GM21529 (cell line): ENCODE data around the gene ROPN1B.
"Not testable (repeated sequence)": the region's sequence is repeated elsewhere in the genome, so short reads cannot be mapped to it uniquely, and the experiment has no call there.

Experiments used
- ATAC-seq: cut with Tn5 transposase; IDR thresholded peaks from one replicate; pipeline ENCODE4 v1.9.1; 2021; ENCODE audit not compliant: unreplicated experiment

Gene ROPN1B

GRCh38 chr3:125957674-125958510 is 11.1 kb upstream of the ROPN1B start:
- no peak for ATAC-seq

GRCh38 chr3:125958511-125959316 is 10.3 kb upstream of the ROPN1B start:
- no peak for ATAC-seq

- ATAC-seq = no peak
These were observed 9.5 kb upstream of the ROPN1B start for GRCh38 chr3:125959317-125960065.

- no peak for ATAC-seq
These were observed 8.9 kb upstream of the ROPN1B start for GRCh38 chr3:125960066-125960424.

- ATAC-seq = no peak
These were observed 8.3 kb upstream of the ROPN1B start for GRCh38 chr3:125960456-125961288.

GRCh38 chr3:125961289-125961589 is 7.7 kb upstream of the ROPN1B start:
- ATAC-seq = no peak

- not testable (repeated sequence) for ATAC-seq
These were observed 5.1 kb upstream of the ROPN1B start for GRCh38 chr3:125963834-125964233.

GRCh38 chr3:125965505-125965904 is 3.5 kb upstream of the ROPN1B start:
- ATAC-seq = no peak

GRCh38 chr3:125967156-125967555 is 1.8 kb upstream of the ROPN1B start:
- no peak for ATAC-seq

- ATAC-seq = not testable (repeated sequence)
These were observed 857 bp upstream of the ROPN1B start for GRCh38 chr3:125968121-125968520.

GRCh38 chr3:125971997-125972944 is 3.3 kb downstream of the ROPN1B start:
- ATAC-seq = peak; percentile 67

- ATAC-seq = not testable (repeated sequence)
These were observed 6.4 kb downstream of the ROPN1B start for GRCh38 chr3:125975245-125976002.

- not testable (repeated sequence) for ATAC-seq
These were observed 7.0 kb downstream of the ROPN1B start for GRCh38 chr3:125976003-125976390.

GRCh38 chr3:125977104-125977503 is 8.1 kb downstream of the ROPN1B start:
- not testable (repeated sequence) for ATAC-seq

GRCh38 chr3:125984951-125985350 is 16.0 kb downstream of the ROPN1B start:
- ATAC-seq = not testable (repeated sequence)

GRCh38 chr3:125990253-125990970 is 21.4 kb downstream of the ROPN1B start:
- ATAC-seq = peak; percentile 84

- ATAC-seq = not testable (repeated sequence)
These were observed 27.8 kb downstream of the ROPN1B start for GRCh38 chr3:125996751-125997150.

- ATAC-seq = no peak
These were observed 33.2 kb downstream of the ROPN1B start for GRCh38 chr3:126002189-126002588.
